SK-N-SH treated with all-trans-retinoic acid at 6 μM for 48 hours (cell line): ENCODE results near the gene RASGRP3.

Experiments
- ARNTL ChIP-seq: fragments of 450-650 bp; formaldehyde crosslinking; IDR thresholded peaks from 2 replicates; pipeline ENCODE4 v1.5.0; 2020; ENCODE audit warnings: low read depth, mild to moderate bottlenecking, moderate library complexity, borderline replicate concordance
- CSDC2 ChIP-seq: fragments of 250-450 bp; sonication (Bioruptor Pico); IDR thresholded peaks from 2 replicates; pipeline ENCODE4 v1.5.0; 2020; ENCODE audit warnings: mild to moderate bottlenecking, moderate library complexity
- GLIS3 ChIP-seq: fragments of 250-450 bp; sonication (Bioruptor Pico); IDR thresholded peaks from 2 replicates; pipeline ENCODE4 v1.5.0; 2020; ENCODE audit warnings: mild to moderate bottlenecking, moderate library complexity
- ISL1 ChIP-seq: fragments of 250-450 bp; sonication (Bioruptor Pico); IDR thresholded peaks from 2 replicates; pipeline ENCODE4 v2.1.2; 2022; ENCODE audit warnings: mild to moderate bottlenecking, moderate library complexity
- OSR1 ChIP-seq: fragments of 250-450 bp; sonication (Bioruptor Pico); IDR thresholded peaks from 2 replicates; pipeline ENCODE4 v1.8.0; 2022; ENCODE audit warnings: moderate library complexity, mild to moderate bottlenecking, inconsistent platforms
- PPARA ChIP-seq: fragments of 250-450 bp; sonication (Bioruptor Pico); IDR thresholded peaks from 2 replicates; pipeline ENCODE4 v1.5.0; 2020; ENCODE audit warnings: mild to moderate bottlenecking, borderline replicate concordance
- RARB ChIP-seq: fragments of 250-450 bp; sonication (Bioruptor Pico); IDR thresholded peaks from 2 replicates; pipeline ENCODE4 v1.8.0; 2021; ENCODE audit warnings: mild to moderate bottlenecking, moderate library complexity
- TSHZ2 ChIP-seq: fragments of 250-450 bp; sonication (Bioruptor Pico); IDR thresholded peaks from 2 replicates; pipeline ENCODE4 v1.5.0; 2020; ENCODE audit warnings: mild to moderate bottlenecking, moderate library complexity
- ZC3H10 ChIP-seq: fragments of 250-450 bp; sonication (Bioruptor Pico); IDR thresholded peaks from 2 replicates; pipeline ENCODE4 v1.5.1; 2021; ENCODE audit warnings: mild to moderate bottlenecking, moderate library complexity
- ZFP3 ChIP-seq: fragments of 250-450 bp; sonication (Bioruptor Pico); IDR thresholded peaks from 2 replicates; pipeline ENCODE4 v1.5.0; 2020; ENCODE audit warnings: mild to moderate bottlenecking, moderate library complexity
- ZFP30 ChIP-seq: fragments of 450-650 bp; formaldehyde crosslinking; IDR thresholded peaks from 2 replicates; pipeline ENCODE4 v1.5.0; 2022; ENCODE audit warnings: mild to moderate bottlenecking, moderate library complexity
- TF ChIP-seq, protein P1 (sequence below): fragments of 250-450 bp; sonication (Bioruptor Pico); IDR thresholded peaks from 2 replicates; pipeline ENCODE4 v1.5.1; 2020; ENCODE audit warnings: low read depth, mild to moderate bottlenecking, moderate library complexity
- TF ChIP-seq, protein P2 (sequence below): fragments of 250-450 bp; sonication (Bioruptor Pico); IDR thresholded peaks from 2 replicates; pipeline ENCODE4 v1.8.0; 2020; ENCODE audit warnings: mild to moderate bottlenecking, moderate library complexity, borderline replicate concordance
- TF ChIP-seq, protein P3 (sequence below): fragments of 250-450 bp; sonication (Bioruptor Pico); IDR thresholded peaks from 2 replicates; pipeline ENCODE4 v1.8.0; 2021; ENCODE audit warnings: low read depth, mild to moderate bottlenecking, moderate library complexity, borderline replicate concordance

- TF ChIP-seq CSDC2 (CRISPR knock-in tag) (no peak), ZFP3 (CRISPR knock-in tag) (no peak), ZC3H10 (no peak), ISL1 (CRISPR knock-in tag) (no peak), ARNTL (CRISPR knock-in tag) (no peak), OSR1 (CRISPR knock-in tag) (no peak), ZFP30 (no peak), TSHZ2 (no peak), RARB (CRISPR knock-in tag) (no peak), GLIS3 (no peak), PPARA (CRISPR knock-in tag) (no peak)
- TF ChIP-seq, protein P1, sequence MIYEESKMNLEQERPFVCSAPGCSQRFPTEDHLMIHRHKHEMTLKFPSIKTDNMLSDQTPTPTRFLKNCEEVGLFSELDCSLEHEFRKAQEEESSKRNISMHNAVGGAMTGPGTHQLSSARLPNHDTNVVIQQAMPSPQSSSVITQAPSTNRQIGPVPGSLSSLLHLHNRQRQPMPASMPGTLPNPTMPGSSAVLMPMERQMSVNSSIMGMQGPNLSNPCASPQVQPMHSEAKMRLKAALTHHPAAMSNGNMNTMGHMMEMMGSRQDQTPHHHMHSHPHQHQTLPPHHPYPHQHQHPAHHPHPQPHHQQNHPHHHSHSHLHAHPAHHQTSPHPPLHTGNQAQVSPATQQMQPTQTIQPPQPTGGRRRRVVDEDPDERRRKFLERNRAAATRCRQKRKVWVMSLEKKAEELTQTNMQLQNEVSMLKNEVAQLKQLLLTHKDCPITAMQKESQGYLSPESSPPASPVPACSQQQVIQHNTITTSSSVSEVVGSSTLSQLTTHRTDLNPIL: no peak
- TF ChIP-seq, protein P2, sequence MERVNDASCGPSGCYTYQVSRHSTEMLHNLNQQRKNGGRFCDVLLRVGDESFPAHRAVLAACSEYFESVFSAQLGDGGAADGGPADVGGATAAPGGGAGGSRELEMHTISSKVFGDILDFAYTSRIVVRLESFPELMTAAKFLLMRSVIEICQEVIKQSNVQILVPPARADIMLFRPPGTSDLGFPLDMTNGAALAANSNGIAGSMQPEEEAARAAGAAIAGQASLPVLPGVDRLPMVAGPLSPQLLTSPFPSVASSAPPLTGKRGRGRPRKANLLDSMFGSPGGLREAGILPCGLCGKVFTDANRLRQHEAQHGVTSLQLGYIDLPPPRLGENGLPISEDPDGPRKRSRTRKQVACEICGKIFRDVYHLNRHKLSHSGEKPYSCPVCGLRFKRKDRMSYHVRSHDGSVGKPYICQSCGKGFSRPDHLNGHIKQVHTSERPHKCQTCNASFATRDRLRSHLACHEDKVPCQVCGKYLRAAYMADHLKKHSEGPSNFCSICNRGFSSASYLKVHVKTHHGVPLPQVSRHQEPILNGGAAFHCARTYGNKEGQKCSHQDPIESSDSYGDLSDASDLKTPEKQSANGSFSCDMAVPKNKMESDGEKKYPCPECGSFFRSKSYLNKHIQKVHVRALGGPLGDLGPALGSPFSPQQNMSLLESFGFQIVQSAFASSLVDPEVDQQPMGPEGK (CRISPR knock-in tag): no peak
- TF ChIP-seq, protein P3, sequence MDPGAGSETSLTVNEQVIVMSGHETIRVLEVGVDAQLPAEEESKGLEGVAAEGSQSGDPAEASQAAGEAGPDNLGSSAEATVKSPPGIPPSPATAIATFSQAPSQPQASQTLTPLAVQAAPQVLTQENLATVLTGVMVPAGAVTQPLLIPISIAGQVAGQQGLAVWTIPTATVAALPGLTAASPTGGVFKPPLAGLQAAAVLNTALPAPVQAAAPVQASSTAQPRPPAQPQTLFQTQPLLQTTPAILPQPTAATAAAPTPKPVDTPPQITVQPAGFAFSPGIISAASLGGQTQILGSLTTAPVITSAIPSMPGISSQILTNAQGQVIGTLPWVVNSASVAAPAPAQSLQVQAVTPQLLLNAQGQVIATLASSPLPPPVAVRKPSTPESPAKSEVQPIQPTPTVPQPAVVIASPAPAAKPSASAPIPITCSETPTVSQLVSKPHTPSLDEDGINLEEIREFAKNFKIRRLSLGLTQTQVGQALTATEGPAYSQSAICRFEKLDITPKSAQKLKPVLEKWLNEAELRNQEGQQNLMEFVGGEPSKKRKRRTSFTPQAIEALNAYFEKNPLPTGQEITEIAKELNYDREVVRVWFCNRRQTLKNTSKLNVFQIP: no peak
Measured at GRCh38 chr2:33577668-33578067, 101.2 kb downstream of the RASGRP3 start.
